Lower lobe of right lung (tissue), 2 donors: ENCODE data around the gene NCAM2. TPM values are rescaled to one million over a fixed set of nuclear protein-coding genes. Genes with fewer than 3 reads are reported as not detected.

Experiments
- ATAC-seq, 2 donors: fragments of 200-7000 bp; cut with Tn5 transposase; one replicate each; pipeline ENCODE4 v1.9.1; 2020 to 2022; ENCODE audit warnings: mild to moderate bottlenecking in 2 of 2, moderate library complexity in 2 of 2
- DNase-seq: peaks from one replicate; pipeline ENCODE4 v3.0.0-alpha.2; 2020
- H3K27ac ChIP-seq: fragments of 200-600 bp; one replicate; pipeline ENCODE4 v1.8.0; 2022
- H3K27me3 ChIP-seq: fragments of 200-600 bp; one replicate; pipeline ENCODE4 v1.8.0; 2022; ENCODE audit warnings: low read depth
- H3K36me3 ChIP-seq: fragments of 200-600 bp; one replicate; pipeline ENCODE4 v1.8.0; 2022; ENCODE audit warnings: mild to moderate bottlenecking
- H3K4me1 ChIP-seq: fragments of 200-600 bp; one replicate; pipeline ENCODE4 v1.8.0; 2022
- H3K4me3 ChIP-seq: fragments of 200-600 bp; one replicate; pipeline ENCODE4 v1.8.0; 2022; ENCODE audit warnings: mild to moderate bottlenecking
- H3K9me3 ChIP-seq: fragments of 200-600 bp; one replicate; pipeline ENCODE4 v1.8.0; 2022
- CTCF ChIP-seq: fragments of 200-600 bp; IDR thresholded peaks from one replicate; pipeline ENCODE4 v1.8.0; 2022; ENCODE audit warnings: antibody characterized with exemption, mild to moderate bottlenecking
- intact Hi-C: fragments of 100-400 bp; cut with DNase I; formaldehyde crosslinking; loops from one replicate; pipeline ENCODE4 v1.11.0; 2022
- total RNA-seq: library from RNA; stranded (reverse); fragmentation: NEBNext Ultra II Directional; extraction: Animal tissue kit (Norgen Biotek cat#: 25700); gene quantifications from one replicate; pipeline ENCODE4 v1.2.1, GENCODE V29; 2021
- donor health status: DM: no; HTN: yes; CAD: no; lungs with severe emphysema.

The NCAM2 gene
- total RNA-seq, 1 donor from 2014 or later, result 8.8 TPM

- H3K4me3 ChIP-seq, result no peak overlapping the region
- DNase-seq (no peak), ATAC-seq (no peak)
- no peak overlapping the region for H3K27ac ChIP-seq
- intact Hi-C loops, result no loop called here
- no peaks in the 10 kb centered on the region for H3K9me3 ChIP-seq
- no peaks in the 10 kb centered on the region for H3K27me3 ChIP-seq
- no peak for TF ChIP-seq CTCF
- H3K36me3 ChIP-seq, result no peaks in the 10 kb centered on the region
- H3K4me1 ChIP-seq, result no peaks in the 10 kb centered on the region
Measured at GRCh38 chr21:21096956-21097355, 98.7 kb downstream of the NCAM2 start.

GRCh38 chr21:21097466-21097865 lies 99.3 kb downstream of the NCAM2 start:
- TF ChIP-seq CTCF, result no peak
- no peak for DNase-seq
- Histone ChIP-seq H3K4me3 (no peak overlapping the region), H3K4me1 (no peaks in the 10 kb centered on the region), H3K9me3 (no peaks in the 10 kb centered on the region), H3K27ac (no peak overlapping the region), H3K27me3 (no peaks in the 10 kb centered on the region), H3K36me3 (no peaks in the 10 kb centered on the region)
- no peak for ATAC-seq
- intact Hi-C loops, result no loop called here

- no peaks in the 10 kb centered on the region for H3K27me3 ChIP-seq
- peak; percentile 31 to 61 for ATAC-seq
- TF ChIP-seq CTCF, result no peak
- intact Hi-C loops, result no loop called here
- no peak for DNase-seq
- no peak overlapping the region for H3K4me3 ChIP-seq
- H3K36me3 ChIP-seq, result no peaks in the 10 kb centered on the region
- no peaks in the 10 kb centered on the region for H3K9me3 ChIP-seq
- no peak overlapping the region for H3K27ac ChIP-seq
- H3K4me1 ChIP-seq, result no peaks in the 10 kb centered on the region
Measured at GRCh38 chr21:21101911-21102310, 103.7 kb downstream of the NCAM2 start.

- intact Hi-C loops, result no loop called here
- ATAC-seq, result no peak
- no peak for DNase-seq
- H3K9me3 ChIP-seq, result no peaks in the 10 kb centered on the region
- no peaks in the 10 kb centered on the region for H3K27me3 ChIP-seq
- no peak overlapping the region for H3K27ac ChIP-seq
- no peak for TF ChIP-seq CTCF
- H3K4me3 ChIP-seq, result no peak overlapping the region
- no peaks in the 10 kb centered on the region for H3K4me1 ChIP-seq
- H3K36me3 ChIP-seq, result no peaks in the 10 kb centered on the region
Measured at GRCh38 chr21:21102896-21103295, 104.7 kb downstream of the NCAM2 start.

GRCh38 chr21:21103692-21104091 lies 105.5 kb downstream of the NCAM2 start:
- Histone ChIP-seq H3K36me3 (no peaks in the 10 kb centered on the region), H3K4me1 (no peaks in the 10 kb centered on the region), H3K27ac (no peak overlapping the region), H3K4me3 (no peak overlapping the region), H3K9me3 (no peaks in the 10 kb centered on the region), H3K27me3 (no peaks in the 10 kb centered on the region)
- intact Hi-C loops, result no loop called here
- DNase-seq, result no peak
- no peak for ATAC-seq
- no peak for TF ChIP-seq CTCF

GRCh38 chr21:21109736-21110135 lies 111.5 kb downstream of the NCAM2 start:
- ATAC-seq (no peak), DNase-seq (no peak)
- TF ChIP-seq CTCF, result no peak
- Histone ChIP-seq H3K9me3 (no peaks in the 10 kb centered on the region), H3K4me1 (no peaks in the 10 kb centered on the region), H3K27ac (no peak overlapping the region), H3K27me3 (no peaks in the 10 kb centered on the region), H3K4me3 (no peak overlapping the region), H3K36me3 (no peaks in the 10 kb centered on the region)
- intact Hi-C loops, result no loop called here
